ENCODE results near the gene STAG3. TPM values are rescaled to one million over a fixed set of nuclear protein-coding genes. Genes with fewer than 3 reads are reported as not detected.
"Not testable (repeated sequence)": the region's sequence is repeated elsewhere in the genome, so short reads cannot be mapped to it uniquely, and the experiment has no call there.

STAG3 gene
- polyA plus RNA-seq, 4 donors = 11.7 to 16.6 (median 12.9) TPM

DNA sequence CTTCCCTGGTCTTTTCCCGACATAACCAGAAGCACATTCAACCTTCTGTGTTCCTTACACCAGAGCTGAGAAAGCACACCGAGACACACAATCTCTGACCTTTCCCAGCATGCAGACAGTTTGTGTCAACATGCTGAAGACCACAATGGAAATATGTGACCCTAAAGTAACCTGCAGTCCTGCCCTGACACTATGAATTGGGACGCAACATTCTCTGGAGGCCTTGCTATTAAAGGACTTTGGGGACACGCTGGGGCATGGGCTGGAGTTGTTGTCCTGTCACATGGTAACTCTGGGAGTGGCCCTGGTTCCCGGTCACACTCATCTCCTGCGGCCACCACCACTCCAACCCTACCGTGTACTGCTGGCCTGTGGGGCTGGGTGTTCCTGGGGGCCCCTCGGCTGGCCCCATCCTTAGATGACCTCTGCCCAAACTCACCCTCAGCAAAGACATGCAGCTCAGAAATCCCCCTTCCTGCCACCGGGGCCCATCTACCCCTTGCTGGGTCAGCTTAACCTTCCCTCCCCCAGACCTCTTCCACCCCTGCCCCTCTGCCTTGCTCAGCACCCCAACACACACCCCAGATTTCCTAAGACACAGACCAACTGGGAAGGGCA is 67.4 kb downstream of the STAG3 start:
- DNase-seq (ENCODE audit: low read depth in 4 of 4, low spot score in 3 of 4) = not testable (repeated sequence)

GRCh38 chr7:100246121-100246864 is 68.6 kb downstream of the STAG3 start:
- not testable (repeated sequence) for DNase-seq (ENCODE audit: low read depth in 4 of 4, low spot score in 3 of 4)

DNA sequence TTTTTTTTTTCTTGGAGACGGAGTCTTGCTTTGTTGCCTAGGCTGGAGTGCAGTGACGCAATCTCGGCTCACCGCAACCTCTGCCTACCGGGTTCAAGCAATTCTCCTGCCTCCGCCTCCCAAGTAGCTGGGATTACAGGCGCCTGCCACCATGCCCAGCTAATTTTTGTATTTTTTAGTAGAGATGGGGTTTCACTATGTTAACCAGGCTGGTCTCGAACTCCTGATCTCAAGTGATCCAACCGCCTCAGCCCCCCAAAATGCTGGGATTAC is 69.1 kb downstream of the STAG3 start:
- not testable (repeated sequence) for DNase-seq (ENCODE audit: low read depth in 4 of 4, low spot score in 3 of 4)

GRCh38 chr7:100247152-100247757 is 69.5 kb downstream of the STAG3 start:
- peak in 2 of 4 donors; percentile 49 to 57 for DNase-seq (ENCODE audit: low read depth in 4 of 4, low spot score in 3 of 4)

- no peak for DNase-seq (ENCODE audit: low read depth in 4 of 4, low spot score in 3 of 4)
These were observed 70.8 kb downstream of the STAG3 start for GRCh38 chr7:100248483-100248882.

- no peak for DNase-seq (ENCODE audit: low read depth in 4 of 4, low spot score in 3 of 4)
These were observed 79.3 kb downstream of the STAG3 start for GRCh38 chr7:100257017-100257416.

DNA sequence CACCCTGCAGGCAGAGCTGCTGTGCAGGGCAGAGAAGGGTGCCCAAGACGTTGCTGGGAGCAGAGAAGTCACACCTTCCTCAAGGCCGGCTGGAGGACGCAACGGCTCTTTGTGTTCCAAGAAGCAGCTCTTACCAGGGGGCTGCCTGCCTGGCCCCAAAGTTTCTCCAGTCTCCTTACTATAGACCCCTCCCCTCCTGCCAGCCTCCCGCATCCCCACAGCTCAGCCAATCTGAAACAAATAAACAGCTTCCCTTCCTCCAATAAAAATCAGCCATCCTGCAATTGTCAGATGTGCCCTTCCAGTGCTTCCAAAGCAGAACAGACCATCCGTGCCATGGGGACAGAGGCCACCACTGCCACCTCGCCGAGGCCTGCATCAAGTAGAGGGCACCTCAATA is 82.3 kb downstream of the STAG3 start:
- DNase-seq (ENCODE audit: low read depth in 4 of 4, low spot score in 3 of 4) = not testable (repeated sequence)

DNA sequence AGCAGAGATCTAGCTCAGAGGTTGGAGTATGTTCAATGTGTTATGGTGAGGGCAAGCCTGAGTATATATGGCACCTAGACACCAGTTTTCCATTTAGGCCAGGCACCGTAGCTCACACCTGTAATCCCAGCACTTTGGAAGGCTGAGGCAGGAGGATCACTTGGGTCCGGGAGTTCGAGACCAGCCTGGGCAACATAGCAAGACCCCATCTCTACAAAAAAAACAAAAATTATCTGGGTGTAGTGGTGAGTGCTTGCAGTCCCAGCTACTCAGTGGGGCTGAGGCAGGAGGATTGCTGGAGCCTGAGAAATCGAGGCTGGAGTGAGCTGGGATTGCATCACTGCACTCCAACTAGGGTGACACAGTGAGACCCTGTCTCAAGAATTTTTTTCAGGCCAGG is 85.2 kb downstream of the STAG3 start:
- not testable (repeated sequence) for DNase-seq (ENCODE audit: low read depth in 4 of 4, low spot score in 3 of 4)

Other genes starting within 250 kb of the STAG3 start
- 1 to 10 TPM in 3 of 4 donors, under 1 TPM in 1; 0.60 to 1.4 (median 1.1) TPM for gene GJC3, start 248.3 kb upstream of the STAG3 start, polyA plus RNA-seq (ENCODE audit: insufficient read length in 4 of 4)
- gene AZGP1, start 201.9 kb upstream of the STAG3 start, polyA plus RNA-seq (ENCODE audit: insufficient read length in 4 of 4) = 10 to 100 TPM; 47.6 to 77.5 (median 61.3) TPM
- 10 to 100 TPM; 47.3 to 57.0 (median 50.4) TPM for gene ZKSCAN1, start 162.3 kb upstream of the STAG3 start, polyA plus RNA-seq (ENCODE audit: insufficient read length in 4 of 4)
- 10 to 100 TPM; 20.4 to 21.8 (median 21.5) TPM for gene ZSCAN21, start 128.1 kb upstream of the STAG3 start, polyA plus RNA-seq (ENCODE audit: insufficient read length in 4 of 4)
- gene ZNF3, start 96.2 kb upstream of the STAG3 start, polyA plus RNA-seq (ENCODE audit: insufficient read length in 4 of 4) = 10 to 100 TPM; 45.5 to 53.9 (median 53.3) TPM
- 100 to 1,000 TPM; 127 to 138 (median 134) TPM for gene COPS6, start 88.9 kb upstream of the STAG3 start, polyA plus RNA-seq (ENCODE audit: insufficient read length in 4 of 4)
- 100 to 1,000 TPM; 136 to 158 (median 148) TPM for gene MCM7, start 76.5 kb upstream of the STAG3 start, polyA plus RNA-seq (ENCODE audit: insufficient read length in 4 of 4)
- gene AP4M1, start 76.3 kb upstream of the STAG3 start, polyA plus RNA-seq (ENCODE audit: insufficient read length in 4 of 4) = 10 to 100 TPM; 23.7 to 36.2 (median 31.5) TPM
- 10 to 100 TPM; 53.9 to 64.5 (median 60.1) TPM for gene TAF6, start 58.6 kb upstream of the STAG3 start, polyA plus RNA-seq (ENCODE audit: insufficient read length in 4 of 4)
- 10 to 100 TPM; 35.7 to 49.0 (median 43.3) TPM for gene CNPY4, start 58.3 kb upstream of the STAG3 start, polyA plus RNA-seq (ENCODE audit: insufficient read length in 4 of 4)
- 1 to 10 TPM; 1.2 to 2.6 (median 1.5) TPM for gene MBLAC1, start 51.0 kb upstream of the STAG3 start, polyA plus RNA-seq (ENCODE audit: insufficient read length in 4 of 4)
- gene LAMTOR4, start 29.0 kb upstream of the STAG3 start, polyA plus RNA-seq (ENCODE audit: insufficient read length in 4 of 4) = 100 to 1,000 TPM in 2 of 4 donors, 10 to 100 TPM in 2; 90.5 to 126 (median 97.4) TPM
- 10 to 100 TPM; 20.2 to 24.5 (median 21.3) TPM for gene TRAPPC14, start 19.2 kb upstream of the STAG3 start, polyA plus RNA-seq (ENCODE audit: insufficient read length in 4 of 4)
- 1 to 10 TPM; 5.7 to 7.1 (median 6.4) TPM for gene GAL3ST4, start 9.3 kb upstream of the STAG3 start, polyA plus RNA-seq (ENCODE audit: insufficient read length in 4 of 4)
- 10 to 100 TPM in 1 of 4 donors, 1 to 10 TPM in 3; 8.7 to 14.5 (median 9.3) TPM for gene GPC2, start 537 bp upstream of the STAG3 start, polyA plus RNA-seq (ENCODE audit: insufficient read length in 4 of 4)
- gene PVRIG, start 42.0 kb downstream of the STAG3 start, polyA plus RNA-seq (ENCODE audit: insufficient read length in 4 of 4) = 1 to 10 TPM; 3.7 to 4.7 (median 4.4) TPM
- gene SPDYE3, start 129.8 kb downstream of the STAG3 start, polyA plus RNA-seq (ENCODE audit: insufficient read length in 4 of 4) = 1 to 10 TPM; 6.9 to 7.8 (median 7.7) TPM
- gene PILRB, start 180.2 kb downstream of the STAG3 start, polyA plus RNA-seq (ENCODE audit: insufficient read length in 4 of 4) = 10 to 100 TPM; 24.8 to 38.3 (median 29.2) TPM
- gene PILRA, start 195.6 kb downstream of the STAG3 start, polyA plus RNA-seq (ENCODE audit: insufficient read length in 4 of 4) = 1 to 10 TPM; 4.2 to 5.2 (median 4.6) TPM